ENCODE measurements around the gene PLAU.

The PLAU gene

GRCh38 chr10:73934074-73934473, 23.1 kb downstream of the PLAU start:
- no peak for TF ChIP-seq CTCF (IDR thresholded peaks at IDR 0.05; ENCODE audit: low read length, missing control alignments)
- no peak overlapping the region for H3K4me3 ChIP-seq (replicated peaks; ENCODE audit: low read depth, low read length)

GRCh38 chr10:73935895-73936294, 25.0 kb downstream of the PLAU start:
- TF ChIP-seq CTCF (IDR thresholded peaks at IDR 0.05; ENCODE audit: low read length, missing control alignments): no peak
- no peak overlapping the region for H3K4me3 ChIP-seq (replicated peaks; ENCODE audit: low read depth, low read length)
- no peak for DNase-seq (ENCODE audit: low read depth)

More at GRCh38 chr10:73934074-73934473, 23.1 kb downstream of the PLAU start:
- no peak for DNase-seq (ENCODE audit: low read depth)

- no peak for TF ChIP-seq CTCF (IDR thresholded peaks at IDR 0.05; ENCODE audit: low read length, missing control alignments)
- DNase-seq (ENCODE audit: low read depth): peak; percentile 66
These were observed 26.6 kb downstream of the PLAU start for GRCh38 chr10:73937333-73938043.

GRCh38 chr10:73940634-73941221, 29.8 kb downstream of the PLAU start:
- no peak overlapping the region for H3K4me3 ChIP-seq (replicated peaks; ENCODE audit: low read depth, low read length)
- peak; percentile 85 for TF ChIP-seq CTCF (IDR thresholded peaks at IDR 0.05; ENCODE audit: low read length, missing control alignments)
- peak; percentile 75 for DNase-seq (ENCODE audit: low read depth)

More at GRCh38 chr10:73937333-73938043, 26.6 kb downstream of the PLAU start:
- H3K4me3 ChIP-seq (replicated peaks; ENCODE audit: low read depth, low read length): no peak overlapping the region

- no peak for DNase-seq (ENCODE audit: low read depth)
- H3K4me3 ChIP-seq (replicated peaks; ENCODE audit: low read depth, low read length): no peak overlapping the region
- TF ChIP-seq CTCF (IDR thresholded peaks at IDR 0.05; ENCODE audit: low read length, missing control alignments): no peak
These were observed 30.4 kb downstream of the PLAU start for GRCh38 chr10:73941300-73941699.

GRCh38 chr10:73944356-73945100, 33.6 kb downstream of the PLAU start:
- H3K4me3 ChIP-seq (replicated peaks; ENCODE audit: low read depth, low read length): no peak overlapping the region
- no peak for DNase-seq (ENCODE audit: low read depth)
- TF ChIP-seq CTCF (IDR thresholded peaks at IDR 0.05; ENCODE audit: low read length, missing control alignments): no peak

Data from fibroblast of pulmonary artery (primary cell).